Fibroblast of the aortic adventitia (primary cell): ENCODE measurements around the gene CNGA1. TPM values are rescaled to one million over a fixed set of nuclear protein-coding genes. Genes with fewer than 3 reads are reported as not detected.

ENCODE experiments used
- DNase-seq: peaks from one replicate; pipeline ENCODE4 v3.0.0-alpha.2; 2010; ENCODE audit warnings: low read depth
- H3K4me3 ChIP-seq: 2 replicates; pipeline ENCODE4 v1.5.1; 2011; ENCODE audit warnings: low read depth, mild to moderate bottlenecking, control low read depth, low read length, moderate library complexity
- total RNA-seq: library from RNA; depleted of rRNA; stranded (reverse); fragments of >200 nt; gene quantifications from 2 replicates; pipeline ENCODE4 v1.2.3, GENCODE V29; 2012; ENCODE audit warnings: low replicate concordance
- TF ChIP-seq, protein P1 (sequence below): IDR thresholded peaks from 2 replicates; pipeline ENCODE4 v1.5.1; 2011; ENCODE audit warnings: mild to moderate bottlenecking, low read length, control low read depth, inconsistent platforms; ENCODE audit not compliant: insufficient read depth

Gene CNGA1
- total RNA-seq, 1 donor, result 0.18 TPM

DNA sequence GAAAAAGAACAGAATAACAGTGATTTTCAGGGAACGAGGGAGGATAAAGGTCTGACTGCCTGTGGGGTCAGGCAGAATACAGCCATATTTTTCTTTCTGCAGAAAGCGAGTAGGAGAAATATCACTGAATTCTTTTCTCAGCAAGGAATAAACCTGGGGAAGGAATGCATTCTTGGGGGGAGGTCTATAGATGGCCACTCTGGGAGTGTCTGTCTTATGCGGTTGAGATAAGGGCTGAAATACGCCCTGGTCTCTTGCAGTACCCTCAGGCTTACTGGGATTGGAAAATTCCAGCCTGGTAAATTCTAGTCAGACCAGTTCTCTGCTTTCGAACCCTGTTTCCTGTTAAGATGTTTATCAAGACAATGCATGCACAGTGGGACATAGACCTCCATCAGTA is 26.3 kb downstream of the CNGA1 start:
- no peak overlapping the region for H3K4me3 ChIP-seq
- no peak for DNase-seq
- TF ChIP-seq, protein P1, sequence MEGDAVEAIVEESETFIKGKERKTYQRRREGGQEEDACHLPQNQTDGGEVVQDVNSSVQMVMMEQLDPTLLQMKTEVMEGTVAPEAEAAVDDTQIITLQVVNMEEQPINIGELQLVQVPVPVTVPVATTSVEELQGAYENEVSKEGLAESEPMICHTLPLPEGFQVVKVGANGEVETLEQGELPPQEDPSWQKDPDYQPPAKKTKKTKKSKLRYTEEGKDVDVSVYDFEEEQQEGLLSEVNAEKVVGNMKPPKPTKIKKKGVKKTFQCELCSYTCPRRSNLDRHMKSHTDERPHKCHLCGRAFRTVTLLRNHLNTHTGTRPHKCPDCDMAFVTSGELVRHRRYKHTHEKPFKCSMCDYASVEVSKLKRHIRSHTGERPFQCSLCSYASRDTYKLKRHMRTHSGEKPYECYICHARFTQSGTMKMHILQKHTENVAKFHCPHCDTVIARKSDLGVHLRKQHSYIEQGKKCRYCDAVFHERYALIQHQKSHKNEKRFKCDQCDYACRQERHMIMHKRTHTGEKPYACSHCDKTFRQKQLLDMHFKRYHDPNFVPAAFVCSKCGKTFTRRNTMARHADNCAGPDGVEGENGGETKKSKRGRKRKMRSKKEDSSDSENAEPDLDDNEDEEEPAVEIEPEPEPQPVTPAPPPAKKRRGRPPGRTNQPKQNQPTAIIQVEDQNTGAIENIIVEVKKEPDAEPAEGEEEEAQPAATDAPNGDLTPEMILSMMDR, result no peak

DNA sequence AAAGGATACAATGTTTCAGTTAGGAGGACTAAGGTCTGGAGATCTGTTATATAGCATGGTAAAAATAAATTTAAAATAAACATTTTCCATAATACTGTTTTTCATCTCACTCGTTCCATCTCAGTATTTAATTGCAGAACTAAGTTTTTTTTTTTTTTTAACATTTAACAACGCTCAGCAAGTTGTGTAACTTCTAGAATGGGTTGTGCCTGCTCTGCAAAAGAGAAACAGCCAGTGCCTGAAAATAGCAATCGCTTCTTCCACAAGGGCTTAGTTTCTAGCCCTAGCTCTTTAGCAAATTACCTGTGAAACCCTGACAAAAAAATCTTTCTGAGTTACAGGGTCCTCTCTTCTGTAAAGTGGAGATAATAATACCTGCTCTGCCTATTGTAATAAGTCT is 41.9 kb downstream of the CNGA1 start:
- TF ChIP-seq, protein P1, result no peak
- no peak for DNase-seq
- no peak overlapping the region for H3K4me3 ChIP-seq

DNA sequence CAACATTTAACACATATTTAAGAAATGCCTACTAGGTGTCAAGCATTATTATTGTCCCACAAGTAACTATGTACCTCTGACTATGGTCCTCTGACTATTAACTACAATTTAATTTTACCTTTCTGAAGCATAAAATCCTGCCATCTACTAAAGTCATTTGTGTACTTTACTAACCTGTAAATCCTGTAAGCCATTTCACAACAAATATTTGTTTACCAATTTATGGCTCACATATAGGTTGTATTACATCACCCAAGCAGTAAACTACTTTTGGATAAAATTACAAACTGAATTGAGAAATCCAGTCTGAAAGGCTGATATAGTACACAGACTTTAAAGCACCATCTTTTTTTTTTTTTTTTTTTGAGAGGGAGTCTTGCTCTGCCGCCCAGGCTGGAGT is 43.8 kb downstream of the CNGA1 start:
- TF ChIP-seq, protein P1, result no peak
- H3K4me3 ChIP-seq, result no peak overlapping the region
- no peak for DNase-seq

DNA sequence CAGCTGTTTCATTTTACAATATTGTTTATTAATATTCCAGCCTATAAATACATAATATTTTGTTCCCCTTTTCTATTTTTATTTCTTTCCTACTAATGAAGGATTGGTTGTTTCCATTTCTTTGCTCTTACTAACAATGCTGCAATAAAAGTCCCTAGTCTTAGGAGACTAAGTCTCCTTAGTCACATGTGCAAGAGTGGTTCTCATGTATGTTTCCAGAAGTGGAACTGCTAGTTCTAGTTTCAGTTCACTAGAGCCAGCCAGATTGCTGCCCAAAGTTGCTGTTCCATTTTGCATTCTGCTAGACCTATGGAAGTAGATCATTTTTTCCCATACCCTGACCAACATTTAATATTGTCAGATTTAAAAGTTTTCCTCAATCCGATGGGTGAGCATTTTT is 44.3 kb downstream of the CNGA1 start:
- TF ChIP-seq, protein P1, result no peak
- H3K4me3 ChIP-seq, result no peak overlapping the region
- no peak for DNase-seq

DNA sequence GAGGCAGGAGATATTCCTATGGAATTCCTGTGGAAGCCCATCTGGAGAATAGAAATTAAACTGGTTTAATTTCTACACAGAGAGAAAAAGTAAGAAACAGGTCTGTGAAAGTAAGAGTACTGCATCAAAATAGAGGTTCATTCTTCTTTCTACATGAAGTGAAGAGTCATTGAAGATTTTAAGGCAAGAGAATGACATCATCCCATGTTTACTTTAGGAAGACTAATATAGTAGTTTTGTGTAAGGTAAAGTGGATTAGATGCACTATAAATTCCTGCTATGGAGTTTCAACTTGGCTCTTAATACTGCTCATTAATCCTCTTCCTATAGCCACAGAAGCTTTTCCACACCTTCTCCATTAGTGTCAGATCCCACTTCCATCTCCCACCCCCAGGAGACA is 47.6 kb downstream of the CNGA1 start:
- TF ChIP-seq, protein P1, result no peak
- no peak for DNase-seq

DNA sequence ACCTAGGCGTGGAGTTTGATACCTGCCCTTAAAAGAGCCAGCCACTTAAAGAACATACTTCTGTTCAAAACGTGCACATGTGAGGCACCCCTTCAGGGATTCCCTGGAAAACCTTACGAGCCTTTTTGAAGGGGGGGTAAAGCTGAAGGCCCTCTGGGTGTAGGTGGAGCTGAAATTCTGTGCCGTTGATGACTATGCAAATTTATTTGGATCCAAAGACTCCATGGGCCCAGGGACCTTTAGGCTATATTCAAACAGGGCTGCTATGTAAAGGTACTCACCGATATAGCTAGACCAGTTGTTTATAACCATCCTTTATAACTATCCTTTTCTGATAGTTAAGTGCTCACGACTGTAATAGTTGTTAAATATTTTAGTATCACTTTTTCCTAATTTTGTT is 61.8 kb downstream of the CNGA1 start:
- no peak for DNase-seq
- H3K4me3 ChIP-seq, result no peak overlapping the region
- TF ChIP-seq, protein P1, result no peak

More for the DNA sequence above, 47.6 kb downstream of the CNGA1 start:
- H3K4me3 ChIP-seq, result no peak overlapping the region

DNA sequence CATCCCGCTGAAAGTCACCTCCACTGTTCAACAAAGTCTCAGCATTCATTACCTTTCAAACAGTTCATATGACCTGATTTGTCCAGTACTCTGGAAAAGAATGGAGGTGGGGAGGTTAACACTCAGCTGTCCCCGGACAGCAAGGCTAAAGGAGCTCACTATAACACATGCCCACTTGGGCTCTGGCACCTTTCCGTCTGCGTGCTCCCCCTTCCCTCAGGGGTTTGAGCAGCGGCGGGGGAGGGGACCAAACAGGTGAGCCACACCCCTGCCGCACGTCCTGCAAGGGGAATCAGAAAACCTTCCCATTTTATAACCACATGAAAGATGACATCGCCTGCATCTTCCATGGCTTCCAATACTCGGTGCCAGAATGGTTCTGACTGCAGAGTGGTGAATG is 62.2 kb downstream of the CNGA1 start:
- no peak overlapping the region for H3K4me3 ChIP-seq
- DNase-seq, result no peak
- TF ChIP-seq, protein P1, result no peak
